ENCODE results near the gene C1orf50. TPM values are rescaled to one million over a fixed set of nuclear protein-coding genes. Genes with fewer than 3 reads are reported as not detected.

Gene C1orf50
- total and polyA plus RNA-seq, 12 donors, result 4.7 to 10.7 (median 7.8) TPM

- intact Hi-C loops (cut with DNase I), result no loop called here
- no peaks in the 10 kb centered on the region for H3K9me3 ChIP-seq
- no peak overlapping the region for H3K27ac ChIP-seq
- TF ChIP-seq CTCF (IDR thresholded peaks at IDR 0.05), result no peak
- no peaks in the 10 kb centered on the region for H3K27me3 ChIP-seq
- no peaks in the 10 kb centered on the region for H3K36me3 ChIP-seq
- no peak for ATAC-seq
- peaks cover 0 to 10% (median 0%) of the 10 kb centered on the region in 9 donors for H3K4me1 ChIP-seq
- no peak overlapping the region for H3K4me3 ChIP-seq
- DNase-seq, result no peak
- 68 to 70% methylated on average over 10 of the region's 10 CpGs for WGBS, 2 donors
These were observed 34.8 kb upstream of the C1orf50 start for GRCh38 chr1:42732126-42732680.

- peaks cover 0 to 15% (median 0%) of the 10 kb centered on the region in 9 donors for H3K4me1 ChIP-seq
- WGBS, 2 donors, result 88 to 93% methylated on average over 12 of the region's 12 CpGs
- DNase-seq (no peak), ATAC-seq (no peak)
- no peak overlapping the region for H3K27ac ChIP-seq
- H3K27me3 ChIP-seq, result no peaks in the 10 kb centered on the region
- TF ChIP-seq CTCF (IDR thresholded peaks at IDR 0.05), result no peak
- no peaks in the 10 kb centered on the region for H3K9me3 ChIP-seq
- no peaks in the 10 kb centered on the region for H3K36me3 ChIP-seq
- intact Hi-C loops (cut with DNase I), result no loop called here
- H3K4me3 ChIP-seq, result no peak overlapping the region
These were observed 33.4 kb upstream of the C1orf50 start for GRCh38 chr1:42733415-42734200.

GRCh38 chr1:42734201-42735035, 32.6 kb upstream of the C1orf50 start:
- intact Hi-C loops (cut with DNase I), result no loop called here
- Histone ChIP-seq H3K27me3 (no peaks in the 10 kb centered on the region), H3K27ac (no peak overlapping the region), H3K4me1 (peaks cover 0 to 15% (median 0%) of the 10 kb centered on the region in 9 donors), H3K9me3 (no peaks in the 10 kb centered on the region), H3K36me3 (no peaks in the 10 kb centered on the region), H3K4me3 (no peak overlapping the region)
- no peak for TF ChIP-seq CTCF (IDR thresholded peaks at IDR 0.05)
- 91 to 92% methylated on average over 7 of the region's 7 CpGs for WGBS, 2 donors
- no peak for ATAC-seq
- no peak for DNase-seq

- intact Hi-C loops (cut with DNase I), result no loop called here
These were observed 32.0 kb upstream of the C1orf50 start for GRCh38 chr1:42735056-42735455.

More at GRCh38 chr1:42735056-42735455, 32.0 kb upstream of the C1orf50 start:
- Histone ChIP-seq H3K27ac (no peak overlapping the region), H3K36me3 (no peaks in the 10 kb centered on the region), H3K4me3 (no peak overlapping the region), H3K4me1 (peaks cover 0 to 15% (median 0%) of the 10 kb centered on the region in 9 donors), H3K9me3 (no peaks in the 10 kb centered on the region), H3K27me3 (no peaks in the 10 kb centered on the region)
- 88 to 90% methylated on average over 11 of the region's 11 CpGs for WGBS, 2 donors
- DNase-seq, result no peak
- ATAC-seq, result no peak
- no peak for TF ChIP-seq CTCF (IDR thresholded peaks at IDR 0.05)

All from heart right ventricle (tissue), 16 donors.